ENCODE results near the gene ORC1. TPM values are rescaled to one million over a fixed set of nuclear protein-coding genes. Genes with fewer than 3 reads are reported as not detected.

Gene ORC1
- total and polyA plus RNA-seq, 8 donors: 2.3 to 9.7 (median 6.7) TPM

DNA sequence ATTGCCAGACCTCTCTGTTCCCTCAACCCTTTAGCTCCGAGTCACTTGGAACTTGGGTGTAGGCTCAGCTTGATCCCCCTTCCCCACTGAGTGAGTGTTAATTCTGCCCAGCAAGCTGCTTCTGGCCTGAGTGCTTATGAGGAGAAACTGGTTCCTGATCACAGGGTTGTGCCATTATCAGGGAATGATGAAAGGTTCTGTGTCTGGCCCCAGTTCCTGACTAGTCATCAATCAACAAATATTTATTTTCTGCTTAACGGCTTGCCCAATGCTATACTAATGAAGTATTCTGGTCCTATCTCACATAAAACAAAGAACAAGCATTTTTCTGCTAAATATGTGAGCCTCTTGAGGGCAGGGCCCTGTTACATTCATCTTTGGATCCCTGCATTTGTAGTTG is 59.0 kb downstream of the ORC1 start:
- no peak for DNase-seq
- no peaks in the 10 kb centered on the region for H3K9me3 ChIP-seq
- no peaks in the 10 kb centered on the region for H3K27me3 ChIP-seq
- intact Hi-C loops (cut with DNase I): no loop called here
- peaks cover 0 to 4% of the 10 kb centered on the region in 2 donors for H3K36me3 ChIP-seq
- H3K4me3 ChIP-seq: no peak overlapping the region
- H3K27ac ChIP-seq: no peak overlapping the region
- TF ChIP-seq, protein P1, sequence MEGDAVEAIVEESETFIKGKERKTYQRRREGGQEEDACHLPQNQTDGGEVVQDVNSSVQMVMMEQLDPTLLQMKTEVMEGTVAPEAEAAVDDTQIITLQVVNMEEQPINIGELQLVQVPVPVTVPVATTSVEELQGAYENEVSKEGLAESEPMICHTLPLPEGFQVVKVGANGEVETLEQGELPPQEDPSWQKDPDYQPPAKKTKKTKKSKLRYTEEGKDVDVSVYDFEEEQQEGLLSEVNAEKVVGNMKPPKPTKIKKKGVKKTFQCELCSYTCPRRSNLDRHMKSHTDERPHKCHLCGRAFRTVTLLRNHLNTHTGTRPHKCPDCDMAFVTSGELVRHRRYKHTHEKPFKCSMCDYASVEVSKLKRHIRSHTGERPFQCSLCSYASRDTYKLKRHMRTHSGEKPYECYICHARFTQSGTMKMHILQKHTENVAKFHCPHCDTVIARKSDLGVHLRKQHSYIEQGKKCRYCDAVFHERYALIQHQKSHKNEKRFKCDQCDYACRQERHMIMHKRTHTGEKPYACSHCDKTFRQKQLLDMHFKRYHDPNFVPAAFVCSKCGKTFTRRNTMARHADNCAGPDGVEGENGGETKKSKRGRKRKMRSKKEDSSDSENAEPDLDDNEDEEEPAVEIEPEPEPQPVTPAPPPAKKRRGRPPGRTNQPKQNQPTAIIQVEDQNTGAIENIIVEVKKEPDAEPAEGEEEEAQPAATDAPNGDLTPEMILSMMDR (IDR thresholded peaks at IDR 0.05): no peak
- H3K4me1 ChIP-seq: peaks cover 0 to 3% of the 10 kb centered on the region in 2 donors
- ATAC-seq: no peak

DNA sequence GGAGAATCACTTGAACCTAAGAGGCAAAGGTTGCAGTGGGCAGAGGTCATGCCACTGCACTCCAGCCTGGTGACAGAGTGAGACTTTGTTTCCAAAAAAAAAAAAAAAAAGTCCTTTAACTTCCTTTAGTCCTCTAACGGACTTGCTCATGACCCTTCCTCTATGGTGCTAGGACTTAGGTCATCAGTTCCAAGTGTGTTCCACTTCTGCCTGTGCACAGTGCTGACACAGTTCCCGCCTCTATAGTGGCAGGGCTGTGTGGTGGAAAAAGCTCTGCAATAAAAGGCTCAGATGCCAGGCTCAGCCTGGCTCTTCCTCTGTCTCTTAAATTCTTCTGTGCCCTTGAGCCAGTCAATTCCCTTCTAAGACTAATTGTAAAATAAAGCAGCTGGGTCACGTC is 60.2 kb downstream of the ORC1 start:
- Histone ChIP-seq H3K36me3 (no peaks in the 10 kb centered on the region), H3K9me3 (no peaks in the 10 kb centered on the region), H3K4me1 (peaks cover 0 to 2% of the 10 kb centered on the region in 2 donors), H3K27ac (no peak overlapping the region), H3K27me3 (no peaks in the 10 kb centered on the region), H3K4me3 (no peak overlapping the region)
- intact Hi-C loops (cut with DNase I): no loop called here
- DNase-seq (no peak), ATAC-seq (peak; percentile 53)
- TF ChIP-seq, protein P1 (IDR thresholded peaks at IDR 0.05): no peak

DNA sequence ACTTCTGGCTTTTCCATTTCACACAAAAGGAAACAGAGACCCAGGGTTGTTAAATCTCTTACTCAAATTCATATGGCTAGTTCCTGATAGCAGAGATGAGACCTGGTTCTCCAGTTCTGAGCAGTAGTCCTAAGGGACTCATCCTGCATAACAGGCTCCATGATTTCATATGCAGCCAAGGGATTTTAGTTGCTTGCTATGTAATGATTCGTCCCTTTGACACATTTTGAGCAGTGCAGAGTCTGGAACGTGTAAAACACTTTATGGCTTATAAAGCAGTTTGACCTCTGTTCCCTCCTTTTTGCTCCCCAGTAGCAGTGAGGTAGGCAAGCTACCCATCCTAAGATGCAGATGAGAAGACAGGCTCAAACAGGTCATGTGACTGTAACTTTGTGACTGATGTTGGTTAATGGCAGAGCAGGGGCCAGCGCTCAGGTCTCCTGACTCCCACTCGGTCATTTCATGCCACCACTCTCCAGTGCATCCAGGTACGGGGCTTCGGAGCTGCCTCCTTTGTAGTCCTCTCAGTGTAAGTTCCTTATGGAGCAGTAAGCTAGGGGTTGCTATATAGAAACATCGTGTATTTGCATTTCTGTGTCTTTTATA is 62.5 kb downstream of the ORC1 start:
- H3K27ac ChIP-seq: no peak overlapping the region
- H3K36me3 ChIP-seq: no peaks in the 10 kb centered on the region
- no peaks in the 10 kb centered on the region for H3K4me1 ChIP-seq
- ATAC-seq: no peak
- TF ChIP-seq, protein P1 (IDR thresholded peaks at IDR 0.05): no peak
- no peak overlapping the region for H3K4me3 ChIP-seq
- intact Hi-C loops (cut with DNase I): no loop called here
- H3K27me3 ChIP-seq: no peaks in the 10 kb centered on the region
- no peaks in the 10 kb centered on the region for H3K9me3 ChIP-seq
- DNase-seq: no peak

DNA sequence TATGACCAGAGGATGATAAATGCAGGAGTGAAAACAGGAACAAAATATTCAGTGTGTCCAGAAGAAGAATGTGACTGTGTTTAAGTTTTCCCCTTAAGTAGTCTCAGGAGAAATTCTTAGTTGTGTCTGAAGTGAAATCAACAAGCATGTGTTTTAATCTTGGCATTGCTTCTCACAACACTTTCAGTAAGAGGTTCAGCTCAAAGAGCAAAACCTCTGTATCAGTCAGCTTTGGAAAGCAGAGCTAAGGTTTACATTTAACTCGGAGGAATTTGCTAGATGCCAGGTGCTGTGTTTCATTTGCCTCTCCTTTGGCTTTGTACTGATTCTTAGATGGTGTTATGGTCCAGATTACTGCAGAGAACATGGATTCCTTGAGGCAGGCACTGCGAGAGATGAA is 66.8 kb downstream of the ORC1 start:
- H3K4me1 ChIP-seq: no peaks in the 10 kb centered on the region
- ATAC-seq (no peak), DNase-seq (no peak)
- no peaks in the 10 kb centered on the region for H3K9me3 ChIP-seq
- H3K36me3 ChIP-seq: peaks cover 0 to 3% of the 10 kb centered on the region in 2 donors
- H3K4me3 ChIP-seq: no peak overlapping the region
- intact Hi-C loops (cut with DNase I): no loop called here
- no peaks in the 10 kb centered on the region for H3K27me3 ChIP-seq
- H3K27ac ChIP-seq: no peak overlapping the region
- TF ChIP-seq, protein P1 (IDR thresholded peaks at IDR 0.05): no peak

DNA sequence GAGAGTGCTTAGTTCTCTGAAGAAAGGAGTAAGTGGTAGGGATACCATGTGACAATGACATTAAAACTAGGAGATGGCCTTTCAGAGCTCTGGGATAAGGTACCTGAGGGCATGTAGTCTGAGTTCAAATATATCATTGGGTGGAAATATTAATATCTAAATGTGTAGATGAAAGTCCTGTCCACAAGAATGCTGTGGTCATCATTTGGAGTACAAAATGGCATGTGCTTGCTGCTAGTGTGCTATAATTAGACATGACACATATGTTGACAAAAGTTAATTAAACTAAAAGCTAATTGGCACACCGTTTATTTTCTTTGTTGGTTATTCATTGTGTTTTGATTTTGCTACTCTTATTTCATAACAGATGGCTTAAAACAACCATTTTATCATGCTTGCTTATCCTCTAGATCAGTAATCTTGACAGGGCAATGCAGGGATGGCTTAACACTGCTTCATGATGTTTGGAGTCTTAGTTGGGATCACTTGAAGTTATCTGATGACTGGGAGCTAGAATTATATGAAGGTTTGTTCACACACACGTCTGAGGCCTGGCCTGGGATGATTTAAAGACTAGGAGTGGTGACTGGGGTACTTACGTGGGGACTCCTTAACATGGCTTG is 69.2 kb downstream of the ORC1 start:
- no peaks in the 10 kb centered on the region for H3K9me3 ChIP-seq
- peaks cover 0 to 3% of the 10 kb centered on the region in 2 donors for H3K36me3 ChIP-seq
- DNase-seq: no peak
- H3K4me1 ChIP-seq: no peaks in the 10 kb centered on the region
- intact Hi-C loops (cut with DNase I): no loop called here
- TF ChIP-seq, protein P1 (IDR thresholded peaks at IDR 0.05): no peak
- ATAC-seq: no peak
- H3K27me3 ChIP-seq: no peaks in the 10 kb centered on the region
- no peak overlapping the region for H3K4me3 ChIP-seq
- no peak overlapping the region for H3K27ac ChIP-seq
